B cell (primary cell): ENCODE data around the gene NLGN1. TPM values are rescaled to one million over a fixed set of nuclear protein-coding genes. Genes with fewer than 3 reads are reported as not detected.

Experiments used
- ATAC-seq: fragments of 200-7000 bp; cut with Tn5 transposase; one replicate; pipeline ENCODE4 v1.10.0; 2021; ENCODE audit warnings: low read depth, mild to moderate bottlenecking, moderate number of reproducible peaks, moderate library complexity
- CTCF ChIA-PET: fragments of 350-600 bp; sonication (Branson Sonifier 250); formaldehyde crosslinking; loops from one replicate; lab custom pipeline; 2021; ENCODE audit warnings: antibody characterized with exemption, inconsistent platforms; lab: Charles Lee
- POLR2A ChIA-PET: fragments of 350-600 bp; sonication (Branson Sonifier 250); formaldehyde crosslinking; loops from one replicate; lab custom pipeline; 2021; ENCODE audit warnings: antibody characterized with exemption; lab: Charles Lee
- DNase-seq: peaks from one replicate; pipeline ENCODE4 v3.0.0; 2013
- H2AFZ ChIP-seq: 2 replicates; pipeline ENCODE4 v1.6.1; 2012; ENCODE audit warnings: mild to moderate bottlenecking, low read depth, low read length; ENCODE audit not compliant: insufficient read depth, poor library complexity, severe bottlenecking
- H3K27ac ChIP-seq, 2 donors: 1 replicate in 1 of 2; 2 replicates in 1 of 2; pipeline ENCODE4 v1.5.1; 2012 to 2013; ENCODE audit warnings: low read length in 2 of 2, mild to moderate bottlenecking in 2 of 2, moderate library complexity in 1 of 2
- H3K27me3 ChIP-seq, 4 experiments: fragments of 200-600 bp in 1 of 4; sonication (generic) in 1 of 4; replicated peaks in 1 of 4; 1 replicate in 2 of 4; 2 replicates in 2 of 4; pipeline versions ENCODE4 v1.6.1 to v1.7.0; 2013 to 2016; ENCODE audit warnings: low read length in 3 of 4, mild to moderate bottlenecking in 2 of 4, mixed read lengths in 1 of 4, moderate library complexity in 1 of 4; ENCODE audit not compliant: insufficient read depth in 4 of 4, control insufficient read depth in 3 of 4; ENCODE audit errors: control extremely low read depth in 1 of 4
- H3K36me3 ChIP-seq, 2 experiments: replicated peaks in 1 of 2; 1 replicate in 1 of 2; 2 replicates in 1 of 2; pipeline versions ENCODE4 v1.6.1 to v1.7.1; 2013; ENCODE audit warnings: low read length in 1 of 2; ENCODE audit not compliant: insufficient read depth in 2 of 2, control insufficient read depth in 1 of 2; ENCODE audit errors: control extremely low read depth in 1 of 2, extremely low read depth in 1 of 2
- H3K4me1 ChIP-seq, 2 donors: fragments of 200-600 bp in 1 of 2; sonication (generic) in 1 of 2; 1 replicate in 1 of 2; 2 replicates in 1 of 2; pipeline versions ENCODE4 v1.5.1 to v1.6.1; 2013 to 2017; ENCODE audit warnings: low read length in 2 of 2; ENCODE audit not compliant: control insufficient read depth in 2 of 2, insufficient read depth in 2 of 2
- H3K4me2 ChIP-seq: replicated peaks from 2 replicates; pipeline ENCODE3; 2012; ENCODE audit warnings: mild to moderate bottlenecking, low read depth, low read length; ENCODE audit not compliant: poor library complexity, severe bottlenecking
- H3K4me3 ChIP-seq, 5 experiments: fragments of 200-600 bp in 1 of 5; sonication (generic) in 1 of 5; 1 replicate in 3 of 5; 2 replicates in 2 of 5; pipeline versions ENCODE4 v1.5.1 to v1.7.0; 2011 to 2016; ENCODE audit warnings: low read length in 4 of 5, mild to moderate bottlenecking in 4 of 5, low read depth in 2 of 5, control low read depth in 1 of 5, moderate library complexity in 1 of 5; ENCODE audit not compliant: insufficient read depth in 1 of 5; ENCODE audit errors: control extremely low read depth in 1 of 5, extremely low read depth in 1 of 5
- H3K79me2 ChIP-seq: fragments of 200-600 bp; sonication (generic); one replicate; pipeline ENCODE4 v1.6.0; 2016; ENCODE audit warnings: low read length; ENCODE audit not compliant: control insufficient read depth, insufficient read depth
- H3K9ac ChIP-seq: fragments of 200-600 bp; sonication (generic); 2 replicates; pipeline ENCODE4 v1.6.1; 2017; ENCODE audit warnings: mild to moderate bottlenecking, low read length, moderate library complexity
- H3K9me3 ChIP-seq, 3 donors: one replicate each; pipeline versions ENCODE4 v1.6.1 to v1.7.1; 2013; ENCODE audit warnings: low read length in 2 of 3; ENCODE audit not compliant: control insufficient read depth in 2 of 3, insufficient read depth in 1 of 3; ENCODE audit errors: control extremely low read depth in 1 of 3
- H4K20me1 ChIP-seq: 2 replicates; pipeline ENCODE4 v1.6.0; 2012; ENCODE audit warnings: mild to moderate bottlenecking, low read length; ENCODE audit not compliant: insufficient read depth, control insufficient read depth, poor library complexity, severe bottlenecking
- H3K27ac Mint-ChIP-seq: one replicate; pipeline ENCODE4 v1.8.0; 2021; ENCODE audit warnings: mixed read lengths
- H3K27me3 Mint-ChIP-seq: one replicate; pipeline ENCODE4 v1.8.0; 2021; ENCODE audit warnings: mixed read lengths
- H3K4me1 Mint-ChIP-seq: one replicate; pipeline ENCODE4 v1.8.0; 2021; ENCODE audit warnings: mixed read lengths
- H3K4me3 Mint-ChIP-seq: one replicate; pipeline ENCODE4 v1.8.0; 2021; ENCODE audit warnings: mixed read lengths
- H3K9me3 Mint-ChIP-seq: one replicate; pipeline ENCODE4 v1.8.0; 2022; ENCODE audit warnings: mixed read lengths; ENCODE audit not compliant: insufficient read depth
- EZH2 ChIP-seq: IDR thresholded peaks from 2 replicates; pipeline ENCODE4 v1.6.1; 2012; ENCODE audit warnings: borderline replicate concordance, low read depth, mild to moderate bottlenecking, moderate library complexity, low read length; ENCODE audit not compliant: insufficient read depth, poor library complexity, severe bottlenecking
- WGBS: methylation state at CpG from one replicate; pipeline ENCODE4 v1.1.5; 2013; ENCODE audit warnings: missing lambda C conversion rate; ENCODE audit not compliant: insufficient coverage; 5-methylcytosine and 5-hydroxymethylcytosine counted together
- intact Hi-C: fragments of 100-400 bp; cut with micrococcal nuclease; formaldehyde crosslinking; loops from one replicate; pipeline ENCODE4 v1.10.0; 2022
- polyA plus RNA-seq: library from polyadenylated mRNA; depleted of rRNA; stranded (reverse); fragments of >200 nt; gene quantifications from 2 replicates; pipeline ENCODE4 v1.2.3, GENCODE V29; 2012
- total RNA-seq, 2 donors: library from RNA; stranded (reverse); fragments of 120-200 nt in 1 of 2; gene quantifications; 1 replicate in 1 of 2; 2 replicates in 1 of 2; pipeline versions ENCODE4 v1.2.3 to v1.2.4, GENCODE V29; 2013 to 2022
- TF ChIP-seq, protein P1 (sequence below): fragments of 200-600 bp; IDR thresholded peaks from one replicate; pipeline ENCODE4 v1.8.0; 2022; ENCODE audit warnings: antibody characterized with exemption, mild to moderate bottlenecking

The NLGN1 gene
- total and polyA plus RNA-seq, 2 donors (not counting 1 experiment from before 2014, with no cell fraction given), result not detected

DNA sequence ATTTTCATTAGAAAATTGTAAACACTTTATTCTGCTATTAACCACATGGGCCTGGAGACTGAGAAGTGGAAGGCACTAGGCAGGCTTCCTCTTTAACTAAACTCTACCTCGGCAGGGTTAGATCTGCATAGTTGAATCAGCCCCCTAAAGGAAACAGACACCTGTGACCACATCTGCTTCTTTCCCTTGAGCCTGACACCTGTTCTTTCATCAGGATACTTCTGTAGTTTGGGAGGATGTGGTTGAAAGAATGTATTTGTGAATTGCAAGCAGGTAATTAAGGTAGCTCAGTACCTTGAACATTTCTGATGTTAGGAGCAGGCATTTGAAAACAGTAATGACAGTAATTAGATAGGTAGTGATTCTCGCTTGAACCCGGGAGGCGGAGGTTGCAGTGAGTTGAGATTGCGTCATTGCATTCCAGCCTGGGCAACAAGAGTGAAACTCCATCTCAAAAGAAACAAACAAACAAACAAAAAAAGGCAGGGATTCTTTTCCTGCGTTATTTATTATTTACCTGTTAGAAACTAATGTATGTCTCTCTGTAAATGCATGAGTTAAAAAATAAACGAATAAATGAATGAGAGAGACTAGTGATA, 468.5 kb downstream of the NLGN1 start:
- H3K27ac ChIP-seq, result no peak overlapping the region
- H3K4me3 ChIP-seq, result no peak overlapping the region
- H3K36me3 ChIP-seq, result no peaks in the 10 kb centered on the region
- Mint-ChIP-seq H3K4me1 (no peaks in the 10 kb centered on the region), H3K27me3 (no peaks in the 10 kb centered on the region), H3K27ac (no peak overlapping the region), H3K4me3 (no peak overlapping the region), H3K9me3 (no peaks in the 10 kb centered on the region)
- no peak overlapping the region for H3K9ac ChIP-seq
- H3K9me3 ChIP-seq, result no peaks in the 10 kb centered on the region
- no CpG with 5 or more reads among the region's 7 CpGs for WGBS
- H3K4me2 ChIP-seq, result no peak overlapping the region
- no peak overlapping the region for H2AFZ ChIP-seq
- no peaks in the 10 kb centered on the region for H4K20me1 ChIP-seq
- DNase-seq, result no peak
- no peaks in the 10 kb centered on the region for H3K79me2 ChIP-seq
- H3K4me1 ChIP-seq, result no peaks in the 10 kb centered on the region
- no peaks in the 10 kb centered on the region for H3K27me3 ChIP-seq
- no peak for ATAC-seq
- POLR2A ChIA-PET, result no interaction called here
- CTCF ChIA-PET, result no interaction called here
- intact Hi-C loops, result no loop called here
- no peak for TF ChIP-seq EZH2
- TF ChIP-seq, protein P1, sequence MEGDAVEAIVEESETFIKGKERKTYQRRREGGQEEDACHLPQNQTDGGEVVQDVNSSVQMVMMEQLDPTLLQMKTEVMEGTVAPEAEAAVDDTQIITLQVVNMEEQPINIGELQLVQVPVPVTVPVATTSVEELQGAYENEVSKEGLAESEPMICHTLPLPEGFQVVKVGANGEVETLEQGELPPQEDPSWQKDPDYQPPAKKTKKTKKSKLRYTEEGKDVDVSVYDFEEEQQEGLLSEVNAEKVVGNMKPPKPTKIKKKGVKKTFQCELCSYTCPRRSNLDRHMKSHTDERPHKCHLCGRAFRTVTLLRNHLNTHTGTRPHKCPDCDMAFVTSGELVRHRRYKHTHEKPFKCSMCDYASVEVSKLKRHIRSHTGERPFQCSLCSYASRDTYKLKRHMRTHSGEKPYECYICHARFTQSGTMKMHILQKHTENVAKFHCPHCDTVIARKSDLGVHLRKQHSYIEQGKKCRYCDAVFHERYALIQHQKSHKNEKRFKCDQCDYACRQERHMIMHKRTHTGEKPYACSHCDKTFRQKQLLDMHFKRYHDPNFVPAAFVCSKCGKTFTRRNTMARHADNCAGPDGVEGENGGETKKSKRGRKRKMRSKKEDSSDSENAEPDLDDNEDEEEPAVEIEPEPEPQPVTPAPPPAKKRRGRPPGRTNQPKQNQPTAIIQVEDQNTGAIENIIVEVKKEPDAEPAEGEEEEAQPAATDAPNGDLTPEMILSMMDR, result no peak

- no peaks in the 10 kb centered on the region for H3K4me1 Mint-ChIP-seq
Observed at GRCh38 chr3:173869766-173870165, 472.2 kb downstream of the NLGN1 start.

More at GRCh38 chr3:173869766-173870165, 472.2 kb downstream of the NLGN1 start:
- TF ChIP-seq, protein P1, result no peak
- no peak for TF ChIP-seq EZH2
- no peaks in the 10 kb centered on the region for H3K27me3 ChIP-seq
- Mint-ChIP-seq H3K4me3 (no peak overlapping the region), H3K9me3 (peaks cover 4% of the 10 kb centered on the region), H3K27me3 (no peaks in the 10 kb centered on the region), H3K27ac (no peak overlapping the region)
- CTCF ChIA-PET, result no interaction called here
- intact Hi-C loops, result no loop called here
- H4K20me1 ChIP-seq, result no peaks in the 10 kb centered on the region
- H3K4me1 ChIP-seq, result no peaks in the 10 kb centered on the region
- H3K9ac ChIP-seq, result no peak overlapping the region
- POLR2A ChIA-PET, result no interaction called here
- H3K4me3 ChIP-seq, result no peak overlapping the region
- no peak overlapping the region for H3K27ac ChIP-seq
- no peak overlapping the region for H2AFZ ChIP-seq
- H3K36me3 ChIP-seq, result no peaks in the 10 kb centered on the region
- no peaks in the 10 kb centered on the region for H3K79me2 ChIP-seq
- WGBS, result 100% methylated on average over 2 of the region's 3 CpGs
- DNase-seq (no peak), ATAC-seq (no peak)
- peaks cover 0 to 3% (median 0%) of the 10 kb centered on the region in 3 donors for H3K9me3 ChIP-seq
- H3K4me2 ChIP-seq, result no peak overlapping the region
